ENCODE data around the gene FMNL1.

DNA sequence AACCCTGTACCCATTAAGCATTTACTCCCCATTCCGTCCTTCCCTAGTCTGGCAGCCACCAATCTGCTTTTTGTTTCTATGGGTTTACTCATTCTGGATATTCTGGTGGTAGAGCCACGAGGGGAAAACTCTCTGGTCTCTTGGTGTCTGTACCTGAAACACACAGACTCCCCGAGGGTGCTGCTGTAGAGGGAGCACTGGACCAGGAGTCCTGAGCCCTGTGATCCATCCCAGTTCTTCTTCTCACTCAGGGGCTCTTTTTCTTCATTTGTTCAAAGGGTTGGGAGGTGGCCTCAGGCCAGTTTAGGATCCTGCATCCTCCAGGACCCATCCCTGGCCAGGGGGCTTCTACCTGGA is 45.9 kb upstream of the FMNL1 start:
- TF ChIP-seq, protein P1, sequence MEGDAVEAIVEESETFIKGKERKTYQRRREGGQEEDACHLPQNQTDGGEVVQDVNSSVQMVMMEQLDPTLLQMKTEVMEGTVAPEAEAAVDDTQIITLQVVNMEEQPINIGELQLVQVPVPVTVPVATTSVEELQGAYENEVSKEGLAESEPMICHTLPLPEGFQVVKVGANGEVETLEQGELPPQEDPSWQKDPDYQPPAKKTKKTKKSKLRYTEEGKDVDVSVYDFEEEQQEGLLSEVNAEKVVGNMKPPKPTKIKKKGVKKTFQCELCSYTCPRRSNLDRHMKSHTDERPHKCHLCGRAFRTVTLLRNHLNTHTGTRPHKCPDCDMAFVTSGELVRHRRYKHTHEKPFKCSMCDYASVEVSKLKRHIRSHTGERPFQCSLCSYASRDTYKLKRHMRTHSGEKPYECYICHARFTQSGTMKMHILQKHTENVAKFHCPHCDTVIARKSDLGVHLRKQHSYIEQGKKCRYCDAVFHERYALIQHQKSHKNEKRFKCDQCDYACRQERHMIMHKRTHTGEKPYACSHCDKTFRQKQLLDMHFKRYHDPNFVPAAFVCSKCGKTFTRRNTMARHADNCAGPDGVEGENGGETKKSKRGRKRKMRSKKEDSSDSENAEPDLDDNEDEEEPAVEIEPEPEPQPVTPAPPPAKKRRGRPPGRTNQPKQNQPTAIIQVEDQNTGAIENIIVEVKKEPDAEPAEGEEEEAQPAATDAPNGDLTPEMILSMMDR (IDR thresholded peaks at IDR 0.05), result no peak
- no peak for TF ChIP-seq ZFX (IDR thresholded peaks at IDR 0.05; ENCODE audit: borderline replicate concordance)
